SK-N-DZ (cell line): ENCODE results near the gene TRIM59.
"Not testable (repeated sequence)": the region's sequence is repeated elsewhere in the genome, so short reads cannot be mapped to it uniquely, and the experiment has no call there.

Experiments
- DNase-seq: peaks from one replicate; pipeline ENCODE4 v3.0.0-alpha.2; 2015; ENCODE audit warnings: low spot score

Gene TRIM59

GRCh38 chr3:160455846-160456245, 6.3 kb upstream of the TRIM59 start:
- no peak for DNase-seq

- DNase-seq = no peak
Measured at GRCh38 chr3:160454995-160455394, 5.4 kb upstream of the TRIM59 start.

- DNase-seq = not testable (repeated sequence)
Measured at GRCh38 chr3:160452251-160452650, 2.7 kb upstream of the TRIM59 start.

- DNase-seq = no peak
Measured at GRCh38 chr3:160451602-160452001, 2.0 kb upstream of the TRIM59 start.

- DNase-seq = no peak
Measured at GRCh38 chr3:160450846-160451245, 1.3 kb upstream of the TRIM59 start.

GRCh38 chr3:160448845-160449635, 546 bp downstream of the TRIM59 start:
- no peak for DNase-seq

- no peak for DNase-seq
Measured at GRCh38 chr3:160447544-160447943, 2.0 kb downstream of the TRIM59 start.

GRCh38 chr3:160446522-160447056, 3.0 kb downstream of the TRIM59 start:
- no peak for DNase-seq

GRCh38 chr3:160445854-160446253, 3.7 kb downstream of the TRIM59 start:
- DNase-seq = no peak

GRCh38 chr3:160444411-160444810, 5.2 kb downstream of the TRIM59 start:
- DNase-seq = no peak

GRCh38 chr3:160440687-160441086, 8.9 kb downstream of the TRIM59 start:
- DNase-seq = no peak

- no peak for DNase-seq
Measured at GRCh38 chr3:160437083-160437455, 12.5 kb downstream of the TRIM59 start.

- DNase-seq = no peak
Measured at GRCh38 chr3:160435747-160436146, 13.8 kb downstream of the TRIM59 start.

- DNase-seq = no peak
Measured at GRCh38 chr3:160435095-160435494, 14.5 kb downstream of the TRIM59 start.

GRCh38 chr3:160434071-160434470, 15.5 kb downstream of the TRIM59 start:
- no peak for DNase-seq

- DNase-seq = no peak
Measured at GRCh38 chr3:160427832-160428424, 21.7 kb downstream of the TRIM59 start.

GRCh38 chr3:160417311-160417710, 32.3 kb downstream of the TRIM59 start:
- no peak for DNase-seq

GRCh38 chr3:160413613-160414248, 35.9 kb downstream of the TRIM59 start:
- DNase-seq = peak; percentile 83

- DNase-seq = no peak
Measured at GRCh38 chr3:160412477-160412876, 37.1 kb downstream of the TRIM59 start.

GRCh38 chr3:160409812-160410610, 39.6 kb downstream of the TRIM59 start:
- no peak for DNase-seq

- no peak for DNase-seq
Measured at GRCh38 chr3:160403796-160404470, 45.7 kb downstream of the TRIM59 start.
